GM18511 (cell line): ENCODE results near the gene ZNF197.
"Not testable (repeated sequence)": the region's sequence is repeated elsewhere in the genome, so short reads cannot be mapped to it uniquely, and the experiment has no call there.

Experiments used
- ATAC-seq: cut with Tn5 transposase; IDR thresholded peaks from one replicate; pipeline ENCODE4 v1.9.1; 2021; ENCODE audit warnings: mild to moderate bottlenecking, moderate library complexity; ENCODE audit not compliant: unreplicated experiment

ZNF197 gene

DNA sequence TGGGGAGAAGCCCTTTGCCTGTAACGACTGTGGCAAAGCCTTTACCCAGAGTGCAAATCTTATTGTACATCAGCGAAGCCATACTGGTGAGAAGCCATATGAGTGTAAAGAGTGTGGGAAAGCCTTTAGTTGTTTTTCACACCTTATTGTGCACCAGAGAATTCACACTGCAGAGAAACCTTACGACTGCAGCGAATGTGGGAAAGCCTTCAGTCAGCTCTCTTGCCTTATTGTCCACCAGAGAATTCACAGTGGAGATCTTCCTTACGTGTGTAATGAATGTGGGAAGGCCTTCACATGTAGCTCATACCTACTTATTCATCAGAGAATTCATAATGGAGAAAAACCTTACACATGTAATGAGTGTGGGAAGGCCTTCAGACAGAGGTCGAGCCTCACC lies 34.6 kb downstream of the ZNF197 start:
- no peak for ATAC-seq

- no peak for ATAC-seq
These were observed 36.4 kb downstream of the ZNF197 start for GRCh38 chr3:44661189-44661588.

DNA sequence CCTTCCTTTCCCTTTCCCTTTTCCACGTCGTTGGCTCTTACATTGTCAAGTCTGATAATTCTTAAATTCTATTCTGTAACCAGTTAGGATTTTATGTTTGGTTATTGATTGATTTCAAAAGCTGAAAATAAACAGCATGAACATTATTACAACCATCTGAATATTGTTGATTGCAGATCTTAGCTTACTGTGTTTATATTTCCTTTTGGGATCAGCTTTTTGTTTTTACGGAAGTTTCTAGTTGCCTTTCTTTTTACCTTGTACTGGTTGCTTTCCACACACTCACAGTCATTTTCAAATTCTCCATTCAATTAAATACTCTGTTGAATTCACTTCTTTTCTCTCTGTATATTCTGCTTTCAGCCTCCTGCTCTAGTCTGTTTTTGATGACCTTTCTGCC lies 40.3 kb downstream of the ZNF197 start:
- no peak for ATAC-seq

DNA sequence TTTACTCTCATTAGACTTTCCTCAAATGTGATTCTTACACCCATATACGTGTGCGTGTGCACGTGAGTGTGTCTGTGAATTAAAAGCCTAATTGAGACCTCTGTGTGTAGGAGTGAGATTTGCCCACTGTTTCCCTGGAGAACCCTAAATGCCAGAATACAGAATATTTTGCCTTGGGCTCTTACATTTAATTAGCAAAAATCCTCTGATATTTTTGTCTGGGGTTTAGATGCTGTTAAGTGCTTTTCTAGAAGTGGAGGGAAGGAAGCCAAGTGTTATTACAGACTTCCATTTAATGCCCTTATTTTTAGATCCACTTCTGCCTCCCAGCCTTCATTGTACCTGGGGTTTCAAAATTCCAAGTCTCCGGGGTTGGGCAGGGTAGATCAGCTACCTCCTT lies 41.5 kb downstream of the ZNF197 start:
- ATAC-seq = no peak

DNA sequence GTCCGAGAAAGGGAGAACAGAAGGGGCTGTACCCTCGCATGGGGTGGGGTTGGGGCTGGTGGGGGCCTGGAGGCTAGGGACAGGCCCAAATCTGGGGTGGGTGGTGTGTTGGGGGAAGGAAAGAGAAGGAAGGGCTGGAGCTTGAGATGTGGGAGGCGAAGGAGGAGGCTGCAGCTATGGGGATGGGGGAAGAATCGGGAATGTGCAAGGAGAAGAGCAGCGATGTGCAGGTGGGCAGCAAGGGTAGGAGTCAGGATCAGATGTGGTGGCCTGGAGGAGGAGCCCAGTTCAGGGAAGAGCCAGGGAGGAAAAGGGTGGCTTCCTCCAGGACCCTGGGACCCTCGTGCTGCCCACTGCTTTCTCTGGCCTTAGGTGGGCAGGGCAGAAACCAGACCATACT lies 44.9 kb downstream of the ZNF197 start:
- no peak for ATAC-seq

DNA sequence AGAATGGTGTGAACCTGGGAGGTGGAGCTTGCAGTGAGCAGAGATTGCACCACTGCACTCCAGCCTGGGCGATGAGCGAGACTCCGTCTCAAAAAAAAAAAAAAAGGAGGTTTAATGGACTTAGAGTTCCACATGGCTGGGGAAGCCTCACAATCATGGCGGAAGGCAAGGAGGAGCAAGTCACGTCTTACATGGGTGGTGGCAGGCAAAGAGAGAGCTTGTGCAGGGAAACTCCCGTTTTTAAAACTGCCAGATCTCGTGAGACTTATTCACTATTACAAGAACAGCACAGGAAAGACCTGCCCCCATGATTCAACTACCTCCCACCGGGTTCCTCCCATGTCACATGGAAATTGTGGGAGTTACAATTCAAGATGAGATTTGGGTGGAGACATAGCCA lies 48.6 kb downstream of the ZNF197 start:
- ATAC-seq = not testable (repeated sequence)

DNA sequence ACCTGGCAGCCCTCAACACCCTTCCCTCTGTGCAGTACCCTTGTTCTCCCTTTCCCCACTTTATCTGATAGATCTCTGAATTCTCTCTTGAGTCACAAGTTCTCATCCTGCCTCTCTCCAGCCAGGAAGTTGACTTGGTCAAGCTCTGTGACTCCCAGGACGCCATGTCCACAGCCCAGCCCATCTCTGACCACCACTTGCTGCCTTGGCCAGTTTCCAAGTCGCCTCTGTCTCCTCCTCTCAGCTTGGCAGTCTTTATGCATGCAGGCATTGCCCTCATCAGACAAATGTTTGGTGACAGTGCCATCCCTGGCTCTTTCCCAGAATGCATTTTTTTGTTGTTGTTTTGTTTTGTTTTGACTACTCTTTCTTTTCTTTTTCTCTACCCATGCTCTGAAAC lies 49.4 kb downstream of the ZNF197 start:
- ATAC-seq = no peak

DNA sequence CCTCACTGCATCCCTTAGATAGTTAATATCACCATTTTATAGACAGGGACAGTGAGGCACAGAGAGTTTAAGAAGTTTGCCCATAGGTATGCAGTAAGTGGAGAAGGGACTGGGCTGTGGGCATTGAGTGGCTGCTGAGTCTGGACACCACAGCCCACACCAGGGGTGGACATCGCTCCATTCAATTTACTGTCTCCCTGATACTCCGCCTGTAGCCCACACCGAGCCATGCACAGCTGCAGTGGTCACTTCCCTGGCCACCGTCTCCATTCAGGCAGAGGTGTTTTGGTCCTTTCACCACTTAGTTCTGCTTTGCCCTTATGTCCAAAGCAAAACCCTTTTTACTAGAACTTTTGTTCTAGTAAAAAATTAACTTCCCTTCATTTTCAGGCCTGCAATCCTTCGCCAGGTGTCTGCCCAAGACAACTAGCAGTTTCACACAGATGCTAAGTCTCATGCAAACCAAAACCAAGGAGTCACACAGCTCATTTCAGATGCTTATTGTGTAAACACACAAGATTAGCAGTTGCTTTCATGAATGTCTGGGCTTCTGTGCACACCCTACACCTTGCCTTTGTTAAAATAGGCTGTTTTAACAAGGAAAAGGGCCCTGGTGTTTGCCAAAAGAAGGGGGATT lies 53.8 kb downstream of the ZNF197 start:
- no peak for ATAC-seq

GRCh38 chr3:44680921-44681455 lies 56.2 kb downstream of the ZNF197 start:
- no peak for ATAC-seq

DNA sequence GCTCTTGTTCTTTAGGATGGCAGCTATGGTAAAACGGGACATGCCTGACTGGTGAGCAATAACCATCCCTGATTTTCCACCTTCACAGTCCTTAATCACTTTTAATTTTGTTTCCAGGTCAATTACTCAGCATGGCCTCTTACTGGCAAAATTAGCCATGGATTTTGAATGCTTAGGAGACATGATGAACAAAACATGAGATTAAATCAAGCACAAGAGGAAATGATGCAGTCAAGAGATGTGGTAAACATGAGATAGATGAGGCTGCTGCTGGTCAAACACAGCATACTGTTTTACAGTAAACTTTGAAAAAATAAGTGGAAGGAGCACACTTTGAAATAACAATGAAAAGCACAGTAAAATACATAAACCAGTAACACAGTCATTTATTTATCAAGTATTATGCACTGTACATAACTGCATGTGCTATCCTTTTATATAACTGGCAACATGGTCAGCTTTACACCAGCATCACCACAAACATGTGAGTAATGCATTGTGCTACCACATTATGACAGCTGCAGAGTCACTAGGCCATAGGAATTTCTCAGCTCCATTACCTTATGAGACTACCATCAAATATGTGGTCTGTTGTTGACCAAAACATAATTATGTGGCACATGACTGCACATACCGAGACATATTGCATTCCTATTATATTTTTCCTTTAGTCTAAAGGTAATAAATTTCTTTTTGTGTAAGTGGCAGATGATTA lies 57.5 kb downstream of the ZNF197 start:
- ATAC-seq = no peak

DNA sequence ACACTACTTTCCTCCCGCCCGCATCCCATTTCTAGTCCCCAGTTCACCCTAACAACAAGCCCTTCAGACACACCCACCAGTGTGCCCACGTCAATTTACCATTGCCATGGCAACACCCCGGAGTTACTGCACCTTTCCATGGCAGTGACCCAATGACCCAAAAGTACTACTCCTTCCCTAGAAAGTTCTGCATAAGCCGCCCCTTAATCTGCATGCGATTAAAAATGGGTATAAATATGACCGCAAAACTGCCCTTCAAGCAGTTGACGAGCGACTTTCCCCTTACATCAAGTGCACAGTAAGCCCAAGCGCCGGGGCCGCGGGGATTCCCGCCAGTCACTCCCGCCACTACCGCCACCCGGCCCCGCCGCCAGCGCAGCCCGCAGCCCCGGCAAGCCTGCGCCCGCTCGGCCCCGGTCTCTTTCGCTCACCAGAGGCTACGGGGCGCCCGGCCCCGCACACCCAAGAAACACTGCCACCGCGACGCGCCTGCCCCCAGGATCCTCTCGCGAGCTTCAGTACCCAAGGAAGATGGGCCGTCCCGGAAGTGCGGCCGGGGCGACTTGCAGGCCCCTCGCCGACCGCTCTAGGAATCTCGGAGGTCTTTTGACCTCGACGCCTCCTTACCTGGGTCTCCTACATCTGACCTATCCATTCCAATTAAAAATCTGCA lies 60.4 kb downstream of the ZNF197 start:
- ATAC-seq = peak; percentile 82

DNA sequence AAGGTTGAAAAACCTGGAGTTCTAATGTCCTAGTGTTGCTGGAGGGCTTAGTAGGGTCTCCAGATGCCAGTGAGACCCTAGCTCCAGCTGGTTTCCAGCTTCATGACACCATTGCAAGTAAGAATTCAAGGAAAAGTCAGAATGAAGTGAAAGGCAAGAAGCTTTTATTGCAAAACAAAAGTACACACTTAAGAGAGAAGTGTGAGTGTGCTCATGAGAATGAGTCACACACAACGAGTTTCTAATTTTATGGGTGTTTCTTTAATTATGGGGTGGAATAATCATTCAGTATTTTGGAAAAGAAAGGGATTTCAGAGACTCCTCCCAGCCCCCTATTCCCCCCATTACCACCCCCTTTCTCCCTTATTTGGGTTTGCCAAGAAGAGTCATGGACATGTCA lies 63.1 kb downstream of the ZNF197 start:
- ATAC-seq = no peak
